ENCODE results near the gene CABP7.

GRCh38 chr22:29704528-29705285 is 15.1 kb upstream of the CABP7 start:
- no peak for TF ChIP-seq ZNF274 (IDR thresholded peaks at IDR 0.05; ENCODE audit: low read depth, low read length)
- no peak for TF ChIP-seq SUZ12 (IDR thresholded peaks at IDR 0.05; ENCODE audit: extremely low read depth, insufficient read depth, insufficient read length)
- no peak for TF ChIP-seq YY1 (IDR thresholded peaks at IDR 0.05; ENCODE audit: insufficient read depth, insufficient read length)

All from NT2/D1 (cell line).